ENCODE measurements around the gene ZMIZ1.
"Not testable (repeated sequence)": the region's sequence is repeated elsewhere in the genome, so short reads cannot be mapped to it uniquely, and the experiment has no call there.

Gene ZMIZ1

DNA sequence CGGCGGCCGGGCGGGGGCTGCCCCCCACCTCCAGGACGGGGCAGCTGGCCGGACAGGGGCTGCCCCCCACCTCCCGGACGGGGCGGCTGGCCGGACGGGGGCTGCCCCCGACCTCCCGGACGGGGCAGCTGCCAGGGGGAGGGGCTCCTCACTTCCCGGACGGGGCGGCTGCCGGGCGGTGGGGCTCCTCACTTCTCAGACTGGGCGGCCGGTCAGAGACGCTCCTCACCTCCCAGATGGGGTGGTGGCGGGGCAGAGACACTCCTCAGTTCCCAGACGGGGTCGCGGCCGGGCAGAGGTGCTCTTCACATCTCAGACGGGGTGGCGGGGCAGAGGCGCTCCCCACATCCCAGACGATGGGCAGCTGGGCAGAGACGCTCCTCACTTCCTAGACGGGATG is 210.3 kb downstream of the ZMIZ1 start:
- FAIRE-seq; DNase-seq (ENCODE audit: low spot score): not testable (repeated sequence)

DNA sequence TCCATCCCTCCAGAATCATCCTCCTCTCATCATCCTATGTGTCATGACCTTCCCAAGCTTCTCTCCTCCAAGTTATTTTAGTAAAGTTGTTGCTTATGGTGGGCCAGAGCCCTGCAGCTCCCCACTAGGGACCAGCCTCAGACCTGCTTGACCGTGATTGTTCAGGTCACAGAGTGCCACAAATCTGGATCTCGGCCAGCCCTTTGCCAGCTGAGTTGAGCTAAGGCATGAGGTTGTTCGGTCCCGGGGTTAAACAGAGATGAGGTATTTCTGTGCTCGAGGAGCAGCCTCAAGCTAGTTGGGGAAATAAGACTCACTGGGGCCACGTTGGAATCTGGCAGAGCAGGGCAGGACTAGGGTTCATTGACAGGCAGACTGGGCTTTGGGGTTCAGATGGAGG is 212.2 kb downstream of the ZMIZ1 start:
- FAIRE-seq (no peak), DNase-seq (ENCODE audit: low spot score) (no peak)

DNA sequence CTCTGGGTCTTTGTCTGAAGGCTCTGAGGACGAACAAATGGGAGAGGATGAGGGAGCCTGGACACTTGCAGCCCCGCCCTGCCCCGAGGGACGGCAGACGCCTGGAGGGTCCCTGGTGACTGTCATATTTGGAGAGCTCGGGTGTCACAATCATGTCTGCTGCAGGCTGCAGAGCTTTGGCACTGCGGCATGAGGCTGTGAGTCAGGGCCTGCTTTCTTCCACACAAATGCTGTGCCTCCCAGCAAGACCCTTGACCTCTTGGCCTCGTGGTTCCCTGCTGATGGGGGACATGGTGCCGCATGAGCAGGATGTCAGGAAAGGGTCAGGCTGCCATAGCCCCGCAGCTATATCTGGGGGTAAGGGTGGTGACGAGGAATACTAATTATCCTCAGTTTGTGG is 213.6 kb downstream of the ZMIZ1 start:
- FAIRE-seq (no peak), DNase-seq (ENCODE audit: low spot score) (no peak)

DNA sequence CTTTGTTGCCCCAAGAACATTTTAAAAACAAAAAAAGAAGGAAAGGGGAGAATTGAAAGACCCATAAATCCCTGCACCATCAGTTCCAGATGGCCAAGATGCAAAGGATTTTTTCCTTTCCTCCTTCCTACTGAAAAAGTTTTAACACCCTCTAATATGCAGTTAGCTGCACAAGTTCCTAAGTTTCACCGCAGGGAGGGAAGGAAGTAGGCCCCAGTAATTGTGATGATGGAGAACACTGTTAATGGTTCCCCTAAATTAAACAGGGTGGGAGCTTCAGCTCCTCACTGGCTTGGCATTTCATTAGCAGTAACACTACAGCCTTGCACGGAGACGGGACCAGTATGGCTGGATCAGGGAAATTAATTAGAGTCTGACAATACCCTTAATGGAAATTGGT is 214.8 kb downstream of the ZMIZ1 start:
- DNase-seq (ENCODE audit: low spot score) (no peak), FAIRE-seq (no peak)

DNA sequence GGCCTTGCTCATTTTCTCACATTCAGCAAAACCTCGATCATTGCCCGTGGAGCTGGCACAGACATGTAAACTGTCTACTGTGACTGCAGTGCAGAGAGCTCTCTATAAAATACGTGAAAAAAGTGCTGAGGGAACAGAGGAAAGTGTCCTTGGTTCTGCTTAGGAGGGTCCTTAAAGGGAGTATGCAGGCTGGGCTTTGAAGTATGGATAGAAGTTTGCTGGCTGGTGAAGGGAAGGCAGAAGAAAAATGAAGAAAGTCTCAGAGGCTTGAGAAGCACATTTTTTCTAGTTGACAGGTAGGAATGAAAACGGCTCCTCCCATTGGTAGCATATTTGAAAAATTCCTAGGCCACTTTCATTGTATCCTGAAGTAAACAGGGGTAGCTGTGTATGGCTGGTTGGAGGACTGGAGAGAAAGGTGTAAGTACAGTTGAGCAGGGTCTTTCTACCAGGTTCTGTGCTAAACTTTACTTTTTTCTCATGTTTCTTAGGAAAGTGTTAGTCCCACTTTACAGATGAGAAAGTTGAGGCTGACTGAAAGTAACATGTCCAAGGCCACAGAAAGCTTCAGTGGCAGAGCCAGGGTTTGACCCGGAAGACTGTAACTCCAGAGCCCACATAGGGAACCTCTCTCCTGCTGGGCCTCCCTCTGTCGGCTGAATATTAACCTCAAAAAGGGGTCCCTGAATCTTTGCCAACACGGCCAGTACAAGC is 215.5 kb downstream of the ZMIZ1 start:
- DNase-seq (ENCODE audit: low spot score) (no peak), FAIRE-seq (no peak)

DNA sequence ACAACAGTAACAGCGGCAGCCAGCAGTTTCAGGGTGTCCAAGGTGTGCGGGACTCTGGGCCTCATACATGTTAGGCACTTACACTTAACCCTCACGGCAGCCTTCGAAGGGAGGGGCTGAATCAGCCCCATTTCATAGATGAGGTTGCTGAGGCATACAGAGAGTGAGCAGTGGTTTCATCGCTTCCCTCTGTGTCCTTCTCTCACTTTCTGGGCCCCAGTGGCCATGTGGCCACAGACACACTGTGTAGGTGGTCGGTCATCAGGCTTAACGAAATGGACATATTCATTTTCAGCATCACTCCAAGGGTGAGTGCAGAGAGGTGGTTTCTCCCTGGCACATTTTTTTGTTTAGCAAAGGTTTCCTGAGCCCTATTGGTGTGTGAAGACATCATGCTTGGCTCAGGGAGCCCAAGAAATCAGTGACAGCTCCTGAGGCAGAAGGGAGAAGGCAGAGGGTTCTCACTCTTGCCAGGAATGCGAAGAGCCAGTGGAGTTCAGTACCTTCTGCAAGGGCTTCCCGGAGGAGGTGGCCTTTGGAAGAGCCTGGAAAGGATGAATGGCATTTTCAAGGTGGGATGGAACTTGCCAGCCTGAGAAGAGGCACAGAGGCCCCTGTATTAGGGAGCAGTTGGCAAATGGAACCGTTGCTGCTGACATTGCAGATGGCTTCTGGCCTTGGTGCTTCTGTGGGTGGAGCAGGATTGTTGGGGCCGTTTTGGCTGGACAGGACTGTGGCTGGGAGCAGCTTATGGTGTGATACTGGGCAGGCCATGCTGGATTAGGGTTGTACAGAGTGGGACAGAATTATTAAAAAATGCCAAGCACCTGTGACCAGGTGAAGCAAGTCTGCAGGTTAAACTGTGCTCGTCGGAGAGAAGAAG is 216.8 kb downstream of the ZMIZ1 start:
- no peak for FAIRE-seq
- DNase-seq (ENCODE audit: low spot score): no peak

DNA sequence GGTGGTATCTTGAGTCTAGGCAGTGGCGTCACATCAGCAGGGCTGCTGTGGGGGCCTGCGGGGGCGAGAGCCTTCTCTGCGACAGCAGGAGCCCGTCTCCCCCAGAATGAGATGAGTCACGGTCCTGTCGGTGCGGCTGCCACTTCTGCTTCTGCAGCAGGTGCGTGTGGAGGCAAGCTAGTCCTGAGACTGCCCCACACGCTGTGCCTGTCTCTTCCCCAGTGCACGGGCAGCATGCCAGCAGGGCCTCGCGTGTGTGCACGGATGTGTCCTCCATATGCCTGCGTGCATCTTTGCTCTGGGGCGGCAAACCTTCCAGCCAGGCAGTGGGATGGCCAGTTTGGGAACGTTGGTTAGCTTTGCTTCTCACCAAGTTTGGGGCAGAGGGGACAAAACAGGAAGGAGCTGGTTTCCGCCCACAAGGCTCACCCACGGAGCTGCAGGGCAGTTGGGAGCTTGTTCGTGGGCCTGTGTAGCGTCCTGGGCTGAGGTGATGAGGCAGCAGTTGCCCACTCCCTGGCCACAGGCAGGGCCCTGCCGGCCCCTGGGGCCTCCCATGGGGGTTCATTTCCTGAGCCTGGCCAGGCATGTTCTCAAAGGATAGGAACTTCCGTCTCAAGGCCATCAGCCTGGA is 217.7 kb downstream of the ZMIZ1 start:
- FAIRE-seq: peak; percentile 13
- DNase-seq (ENCODE audit: low spot score): no peak

DNA sequence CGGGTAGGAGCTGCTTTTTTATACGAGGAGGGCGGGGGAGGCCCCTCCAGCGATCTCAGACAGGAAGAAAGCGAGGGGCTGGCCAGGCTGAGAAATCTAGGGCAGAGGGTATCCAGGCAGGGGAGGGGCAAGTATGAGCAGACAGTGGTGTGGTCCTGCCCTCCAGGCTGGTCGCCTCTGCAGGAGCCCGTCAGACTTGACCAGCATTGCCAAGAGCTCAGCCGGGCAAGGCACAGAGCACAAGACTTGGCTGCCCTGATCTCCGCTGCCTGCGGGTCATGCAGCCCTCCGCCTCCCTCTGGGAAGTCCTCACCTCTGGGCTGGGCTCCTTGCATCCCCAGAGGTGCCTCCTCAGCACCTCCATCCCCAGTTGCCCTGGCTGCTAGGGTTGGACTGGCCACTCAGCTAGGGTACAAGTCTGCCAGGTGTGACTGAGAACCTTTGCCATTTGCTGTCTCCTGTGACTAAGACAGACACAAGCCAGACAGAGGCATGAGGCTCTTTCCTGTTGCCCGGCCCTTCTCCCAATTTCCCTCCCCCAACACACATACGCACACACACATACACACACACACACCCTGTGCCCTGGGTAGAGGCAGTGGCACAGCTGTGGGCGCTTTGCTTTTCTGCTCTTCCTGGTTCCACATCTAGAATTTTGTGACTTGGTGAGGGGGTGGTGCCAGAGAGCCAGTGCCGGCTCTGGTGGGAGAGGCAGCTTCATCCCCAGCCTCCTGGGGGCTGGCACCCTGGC is 219.4 kb downstream of the ZMIZ1 start:
- DNase-seq (ENCODE audit: low spot score) (no peak), FAIRE-seq (no peak)

DNA sequence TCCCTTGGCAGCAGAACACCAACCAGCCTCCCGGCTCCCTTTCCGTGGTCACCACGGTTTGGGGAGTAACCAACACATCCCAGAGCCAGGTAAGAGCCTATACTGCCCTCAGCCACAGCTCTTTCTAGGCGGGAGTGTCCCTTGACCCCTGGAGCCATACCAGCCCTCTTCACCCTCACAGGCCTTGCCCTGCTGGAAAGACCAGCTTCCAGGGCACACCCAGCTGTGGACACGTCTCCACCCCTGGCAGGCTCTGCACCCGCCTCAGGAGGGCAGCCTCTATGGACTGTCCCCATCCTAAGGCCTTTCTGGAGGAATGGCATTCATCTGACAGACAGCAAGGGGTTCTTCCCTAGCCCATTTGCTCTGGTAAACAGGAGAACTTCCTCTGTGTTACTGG is 221.0 kb downstream of the ZMIZ1 start:
- FAIRE-seq (no peak), DNase-seq (ENCODE audit: low spot score) (no peak)

DNA sequence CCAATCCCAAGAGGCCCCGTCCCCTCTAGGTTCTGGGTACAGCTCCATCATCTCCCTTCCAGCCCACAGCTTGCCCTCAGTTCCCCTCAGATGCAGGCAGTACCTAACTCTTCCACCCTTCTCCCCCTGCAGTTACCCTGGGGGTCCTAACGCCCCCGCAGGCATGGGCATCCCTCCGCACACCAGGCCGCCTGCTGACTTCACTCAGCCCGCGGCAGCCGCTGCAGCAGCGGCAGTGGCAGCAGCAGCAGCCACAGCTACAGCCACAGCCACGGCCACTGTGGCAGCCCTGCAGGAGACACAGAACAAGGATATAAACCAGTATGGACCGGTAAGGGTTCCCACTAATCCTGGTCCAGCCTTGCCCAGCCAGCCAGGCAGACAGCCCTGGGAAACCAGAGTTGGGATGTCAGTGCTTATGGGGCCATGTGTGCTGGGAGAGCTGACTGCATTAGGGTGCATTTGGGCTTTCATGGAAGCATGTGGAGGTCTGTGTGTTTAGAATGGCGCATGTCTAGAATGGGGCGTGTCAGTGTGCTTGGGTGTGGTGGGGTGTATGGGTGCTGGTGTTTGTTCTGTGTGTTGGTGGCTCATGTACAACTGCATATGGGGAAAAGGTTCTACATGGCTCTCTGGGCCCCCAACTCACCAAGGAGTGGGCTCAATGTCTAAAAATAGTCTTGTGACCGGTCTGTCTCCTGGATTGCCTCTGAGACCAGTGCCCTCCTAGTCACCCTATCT is 223.4 kb downstream of the ZMIZ1 start:
- no peak for FAIRE-seq

DNA sequence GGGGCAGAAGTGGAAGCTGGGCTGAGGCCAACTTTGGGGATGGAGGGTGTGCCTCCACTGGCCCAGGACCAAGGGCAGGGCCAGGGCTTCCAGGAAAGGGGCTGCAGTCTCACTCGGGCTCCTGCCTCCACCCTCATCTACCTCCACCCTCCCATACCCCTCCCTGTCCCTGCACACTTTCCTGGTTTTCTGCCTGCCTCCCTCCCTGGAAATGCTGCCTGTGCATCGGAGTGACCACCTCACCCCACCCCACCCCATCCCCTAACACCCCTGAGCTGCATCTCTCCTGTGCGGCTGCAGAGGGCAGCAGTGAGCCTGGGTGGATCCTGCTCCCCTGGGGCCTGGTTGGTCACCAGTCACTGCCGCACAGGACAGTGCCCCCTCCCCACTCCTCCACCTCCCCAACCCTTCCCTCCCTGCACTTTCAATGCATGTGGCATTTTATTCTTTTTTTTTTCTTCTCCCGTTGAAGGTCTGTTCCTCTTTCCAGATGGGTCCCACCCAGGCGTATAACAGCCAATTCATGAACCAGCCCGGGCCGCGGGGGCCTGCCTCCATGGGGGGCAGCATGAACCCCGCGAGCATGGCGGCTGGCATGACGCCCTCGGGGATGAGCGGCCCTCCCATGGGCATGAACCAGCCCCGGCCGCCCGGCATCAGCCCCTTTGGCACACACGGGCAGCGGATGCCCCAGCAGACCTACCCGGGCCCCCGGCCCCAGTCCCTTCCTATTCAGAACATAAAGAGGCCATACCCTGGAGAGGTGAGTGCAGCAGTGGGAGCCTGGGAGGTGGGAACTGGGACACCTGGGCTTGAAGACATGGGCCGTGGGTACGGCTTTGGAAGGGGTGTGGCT is 224.4 kb downstream of the ZMIZ1 start:
- DNase-seq (ENCODE audit: low spot score) (peak; percentile 58), FAIRE-seq (peak; percentile 27)

More for the DNA sequence above, 223.4 kb downstream of the ZMIZ1 start:
- DNase-seq (ENCODE audit: low spot score): no peak

DNA sequence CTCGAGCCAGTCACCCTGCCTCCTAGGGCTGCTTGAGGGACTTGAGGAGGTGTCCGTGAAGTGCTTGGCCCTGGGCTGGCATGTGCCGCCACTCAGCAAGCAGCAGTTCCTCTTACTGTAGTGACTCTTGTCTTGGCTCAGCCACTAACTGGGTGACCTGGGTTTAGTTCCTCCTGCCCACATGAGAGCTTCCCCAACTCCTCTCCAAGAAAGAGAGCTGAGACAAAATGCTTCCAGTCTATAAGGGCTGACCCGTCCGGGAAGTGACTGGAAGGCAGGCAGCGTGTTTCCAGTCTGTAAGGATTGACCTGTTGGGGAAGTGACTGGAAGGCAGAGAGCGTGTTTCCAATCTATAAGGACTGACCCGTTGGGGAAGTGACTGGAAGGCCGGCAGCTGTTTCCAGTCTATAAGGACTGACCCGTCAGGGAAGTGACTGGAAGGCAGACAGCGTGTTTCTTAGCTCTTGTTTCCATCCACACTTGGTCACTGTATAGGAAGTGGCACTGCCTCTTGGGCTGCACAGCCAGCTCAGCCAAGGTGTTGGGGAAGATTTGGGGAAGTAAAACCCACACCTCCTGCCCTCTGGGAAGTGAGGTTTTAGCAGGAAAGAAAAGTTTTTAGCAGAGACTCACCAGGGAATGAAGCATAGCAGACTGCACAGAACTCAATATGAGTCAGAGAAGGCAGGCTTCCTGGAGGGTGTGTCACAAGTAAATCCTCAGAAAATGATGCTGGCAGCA is 225.2 kb downstream of the ZMIZ1 start:
- FAIRE-seq (no peak), DNase-seq (ENCODE audit: low spot score) (no peak)

DNA sequence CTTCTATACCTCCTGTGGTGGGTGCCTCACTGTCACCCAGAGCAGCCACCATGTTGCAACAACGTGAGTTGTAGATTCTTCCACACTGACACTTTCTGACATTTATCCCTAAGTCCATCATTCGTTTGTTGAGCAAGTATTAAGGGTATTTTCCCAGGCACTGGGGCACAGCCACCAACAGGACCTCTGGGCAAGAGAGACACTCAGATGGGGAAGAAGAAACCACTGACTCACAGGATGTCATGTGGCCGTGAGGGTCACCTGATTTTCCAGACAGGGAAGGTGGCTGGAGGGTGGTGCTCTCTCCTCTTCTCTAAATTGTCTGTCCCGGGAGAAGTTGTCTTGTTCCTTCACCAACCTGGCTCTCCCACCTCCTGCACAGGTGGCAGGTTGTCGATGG is 226.8 kb downstream of the ZMIZ1 start:
- FAIRE-seq: no peak
- no peak for DNase-seq (ENCODE audit: low spot score)

DNA sequence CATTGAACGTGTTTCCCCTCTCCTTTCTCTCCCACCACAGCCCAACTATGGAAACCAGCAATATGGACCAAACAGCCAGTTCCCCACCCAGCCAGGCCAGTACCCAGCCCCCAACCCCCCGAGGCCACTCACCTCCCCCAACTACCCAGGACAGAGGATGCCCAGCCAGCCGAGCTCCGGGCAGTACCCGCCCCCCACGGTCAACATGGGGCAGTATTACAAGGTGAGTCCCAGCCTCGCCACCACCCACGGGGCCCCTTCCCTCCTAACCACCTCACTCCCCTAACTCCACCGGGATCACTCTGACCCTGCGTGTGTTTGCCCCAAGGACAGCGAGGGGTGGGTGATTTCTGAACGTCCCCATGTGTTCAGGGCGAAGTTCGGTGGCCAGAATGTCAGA is 227.7 kb downstream of the ZMIZ1 start:
- FAIRE-seq: no peak
- DNase-seq (ENCODE audit: low spot score): no peak

DNA sequence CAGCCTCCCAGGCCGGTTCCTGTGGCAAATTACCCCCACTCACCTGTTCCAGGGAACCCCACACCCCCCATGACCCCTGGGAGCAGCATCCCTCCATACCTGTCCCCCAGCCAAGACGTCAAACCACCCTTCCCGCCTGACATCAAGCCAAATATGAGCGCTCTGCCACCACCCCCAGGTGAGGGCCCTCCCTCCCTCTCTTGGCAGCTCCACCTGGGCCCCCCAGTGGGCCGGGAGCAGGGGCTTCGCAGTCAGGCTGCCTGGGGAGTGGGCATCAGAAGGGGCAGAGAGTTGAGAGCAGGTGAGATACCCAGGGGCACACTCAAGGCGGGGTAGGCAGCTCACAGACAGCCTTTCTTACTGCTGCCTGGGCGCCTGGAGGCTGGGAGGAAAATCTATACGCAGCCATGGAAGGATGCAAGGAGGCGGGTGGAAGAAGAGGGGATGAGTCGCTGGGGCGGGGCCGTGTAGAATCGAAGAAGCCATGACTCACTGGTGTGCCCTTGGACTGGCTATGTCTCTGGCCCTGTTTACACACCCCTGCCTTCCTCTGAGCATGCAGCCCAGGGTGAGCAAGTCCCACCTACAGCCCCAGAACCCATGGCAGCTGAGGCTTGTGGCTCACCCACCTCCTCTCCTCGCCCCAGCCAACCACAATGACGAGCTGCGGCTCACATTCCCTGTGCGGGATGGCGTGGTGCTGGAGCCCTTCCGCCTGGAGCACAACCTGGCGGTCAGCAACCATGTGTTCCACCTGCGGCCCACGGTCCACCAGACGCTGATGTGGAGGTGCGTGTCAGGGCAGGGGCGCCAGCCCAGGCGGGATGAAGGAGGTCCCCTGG is 229.9 kb downstream of the ZMIZ1 start:
- FAIRE-seq (peak; percentile 88), DNase-seq (ENCODE audit: low spot score) (peak; percentile 93)

DNA sequence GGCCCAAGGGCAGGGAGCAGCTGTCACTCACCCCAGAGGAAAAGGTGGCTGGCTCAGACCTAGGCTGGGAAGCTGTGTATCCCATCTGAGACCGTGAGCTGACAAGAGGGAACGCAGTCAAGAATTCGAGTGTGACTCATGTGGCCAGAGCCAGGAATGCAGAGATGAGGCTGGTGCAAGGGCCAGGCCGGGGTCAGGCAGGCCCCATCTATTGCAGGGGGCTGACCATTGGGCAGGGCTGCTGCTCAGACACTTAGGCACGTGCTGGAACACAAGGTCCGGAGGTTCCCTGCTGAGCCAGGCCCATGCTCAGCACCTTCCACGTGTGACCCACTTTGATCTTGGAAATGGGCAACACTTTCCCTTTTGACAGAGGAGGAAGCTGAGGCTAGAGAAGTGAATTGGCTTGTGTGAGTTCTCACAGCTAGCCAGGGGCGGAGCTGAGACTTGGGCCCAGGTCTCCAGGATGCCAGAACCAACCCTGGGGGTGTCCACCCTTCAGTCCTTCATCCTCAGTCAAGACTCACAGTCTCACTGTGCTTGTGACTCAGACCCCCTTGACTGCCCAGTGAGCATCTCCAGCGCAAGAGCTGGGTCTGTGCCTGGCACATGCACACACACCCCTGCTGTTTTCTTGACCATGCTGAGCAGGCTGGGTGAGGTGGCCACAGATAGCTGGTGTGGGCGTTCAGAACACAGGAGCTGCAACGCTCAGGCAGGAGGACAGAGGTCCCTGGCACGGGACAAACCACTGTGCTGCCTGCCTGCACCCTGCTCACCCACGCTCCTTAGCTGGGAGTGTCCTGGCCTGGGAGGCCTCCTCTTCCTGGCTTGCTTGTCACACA is 230.9 kb downstream of the ZMIZ1 start:
- peak; percentile 89 for FAIRE-seq
- peak; percentile 68 for DNase-seq (ENCODE audit: low spot score)

DNA sequence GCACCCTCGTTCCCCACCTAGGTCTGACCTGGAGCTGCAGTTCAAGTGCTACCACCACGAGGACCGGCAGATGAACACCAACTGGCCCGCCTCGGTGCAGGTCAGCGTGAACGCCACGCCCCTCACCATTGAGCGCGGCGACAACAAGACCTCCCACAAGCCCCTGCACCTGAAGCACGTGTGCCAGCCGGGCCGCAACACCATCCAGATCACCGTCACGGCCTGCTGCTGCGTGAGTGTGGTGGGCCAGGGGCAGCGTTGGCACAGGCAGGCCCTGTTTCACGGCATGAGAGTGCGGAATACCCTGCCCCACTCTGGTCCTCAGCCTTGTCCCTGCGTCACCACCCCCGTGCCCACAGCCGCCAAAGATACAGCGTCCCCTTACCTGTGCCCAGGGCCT is 231.9 kb downstream of the ZMIZ1 start:
- DNase-seq (ENCODE audit: low spot score) (no peak), FAIRE-seq (no peak)

Data from urothelium cell line (cell line).